Measurements from ENCODE around the gene RPS2.

The RPS2 gene

DNA sequence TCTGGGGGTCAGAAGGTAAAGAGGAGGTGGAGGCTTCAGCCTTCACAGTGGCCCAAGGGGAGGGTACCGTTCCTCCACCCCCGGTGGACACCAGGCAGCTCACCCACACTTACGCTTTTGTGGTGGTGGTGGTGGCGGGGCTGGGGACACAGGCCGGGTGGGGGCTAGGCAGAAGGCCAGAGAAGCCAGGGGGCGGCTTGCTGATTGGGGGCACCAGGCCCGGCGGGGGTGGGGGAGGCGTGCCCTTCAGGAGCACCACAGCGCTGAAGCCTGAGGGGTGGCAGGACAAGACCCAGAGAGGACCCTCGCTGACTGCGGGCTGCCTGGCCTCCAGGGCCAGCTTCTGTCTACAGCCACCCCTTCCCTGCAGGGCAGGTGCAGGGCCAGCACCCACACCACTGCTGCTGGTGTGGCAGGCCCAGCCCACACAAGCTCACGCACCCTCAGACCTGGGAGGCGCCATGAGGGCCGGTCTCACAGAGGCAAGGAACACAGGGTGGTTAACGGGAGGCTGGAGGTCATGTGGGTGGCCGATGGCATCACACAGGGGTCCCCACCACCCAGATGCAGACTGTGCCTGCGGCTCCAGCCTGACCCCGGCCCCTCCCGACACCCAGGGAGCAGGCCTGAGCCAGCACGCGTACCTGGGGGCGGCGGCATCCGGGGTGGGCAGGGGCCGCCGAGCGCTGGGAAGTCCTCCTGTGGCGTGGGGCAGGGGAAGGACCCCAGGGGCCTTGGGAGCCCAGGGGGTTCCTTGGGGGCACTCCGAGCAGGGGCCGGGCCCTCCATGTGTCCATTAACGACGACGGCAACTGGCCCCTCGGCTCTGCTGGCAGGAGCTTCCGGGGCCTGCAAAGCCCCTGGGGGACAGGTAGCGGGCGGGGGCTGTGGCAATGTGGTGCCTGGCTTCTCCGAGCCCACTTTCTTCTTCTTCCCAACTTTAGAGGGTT is 34.5 kb upstream of the RPS2 start:
- H3K4me3 ChIP-seq (replicated peaks; ENCODE audit: low read depth, low read length), result no peak overlapping the region
- DNase-seq (ENCODE audit: extremely low read depth, low read depth), result no peak
- TF ChIP-seq, protein P1, sequence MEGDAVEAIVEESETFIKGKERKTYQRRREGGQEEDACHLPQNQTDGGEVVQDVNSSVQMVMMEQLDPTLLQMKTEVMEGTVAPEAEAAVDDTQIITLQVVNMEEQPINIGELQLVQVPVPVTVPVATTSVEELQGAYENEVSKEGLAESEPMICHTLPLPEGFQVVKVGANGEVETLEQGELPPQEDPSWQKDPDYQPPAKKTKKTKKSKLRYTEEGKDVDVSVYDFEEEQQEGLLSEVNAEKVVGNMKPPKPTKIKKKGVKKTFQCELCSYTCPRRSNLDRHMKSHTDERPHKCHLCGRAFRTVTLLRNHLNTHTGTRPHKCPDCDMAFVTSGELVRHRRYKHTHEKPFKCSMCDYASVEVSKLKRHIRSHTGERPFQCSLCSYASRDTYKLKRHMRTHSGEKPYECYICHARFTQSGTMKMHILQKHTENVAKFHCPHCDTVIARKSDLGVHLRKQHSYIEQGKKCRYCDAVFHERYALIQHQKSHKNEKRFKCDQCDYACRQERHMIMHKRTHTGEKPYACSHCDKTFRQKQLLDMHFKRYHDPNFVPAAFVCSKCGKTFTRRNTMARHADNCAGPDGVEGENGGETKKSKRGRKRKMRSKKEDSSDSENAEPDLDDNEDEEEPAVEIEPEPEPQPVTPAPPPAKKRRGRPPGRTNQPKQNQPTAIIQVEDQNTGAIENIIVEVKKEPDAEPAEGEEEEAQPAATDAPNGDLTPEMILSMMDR (IDR thresholded peaks at IDR 0.05; ENCODE audit: low read depth, low read length, missing control alignments), result no peak

- H3K4me3 ChIP-seq (replicated peaks; ENCODE audit: low read depth, low read length), result no peak overlapping the region
- no peak for DNase-seq (ENCODE audit: extremely low read depth, low read depth)
- TF ChIP-seq, protein P1 (IDR thresholded peaks at IDR 0.05; ENCODE audit: low read depth, low read length, missing control alignments), result no peak
Observed at GRCh38 chr16:1998360-1998835, 33.8 kb upstream of the RPS2 start.

DNA sequence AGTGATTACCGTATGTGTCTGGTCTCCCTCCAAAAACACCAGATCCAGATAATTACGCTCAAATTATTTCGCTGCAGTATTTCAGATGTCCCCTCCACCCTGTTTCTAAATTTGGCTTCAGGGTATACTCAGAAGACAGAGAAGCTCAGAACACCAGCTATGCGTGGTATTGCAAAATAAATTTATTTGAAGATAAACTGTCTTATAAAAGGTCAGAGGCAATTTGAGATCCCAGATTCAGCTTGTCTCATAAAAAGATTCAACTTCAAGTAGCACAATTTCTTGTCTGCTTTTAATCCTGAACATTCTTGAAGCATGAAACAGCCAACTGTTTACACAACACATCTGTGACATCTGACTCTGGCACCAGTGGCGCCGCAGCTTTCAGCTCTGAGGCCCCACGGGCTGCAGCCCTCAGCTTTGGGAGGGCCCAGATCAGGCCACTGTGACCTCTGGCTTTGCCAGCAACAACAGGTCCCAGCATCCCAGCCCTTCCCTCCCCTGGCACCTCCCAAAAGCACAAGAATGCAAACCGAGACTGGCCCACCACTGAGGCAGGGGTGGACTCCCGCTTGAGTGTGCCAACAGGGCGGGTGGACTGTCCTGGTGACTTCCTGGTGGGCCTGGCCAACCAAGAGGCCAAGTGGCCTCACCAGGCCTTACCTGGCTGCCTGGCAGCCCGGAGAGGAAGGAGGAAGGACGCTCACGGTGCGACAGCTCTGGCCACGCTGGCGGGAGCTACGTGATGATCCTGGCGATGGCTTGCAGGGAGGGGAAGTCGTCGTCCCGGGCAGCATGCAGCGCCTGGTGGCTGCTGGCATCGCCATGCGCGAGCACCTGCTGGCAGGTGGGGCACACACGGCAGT is 33.1 kb upstream of the RPS2 start:
- TF ChIP-seq, protein P1 (IDR thresholded peaks at IDR 0.05; ENCODE audit: low read depth, low read length, missing control alignments), result no peak
- H3K4me3 ChIP-seq (replicated peaks; ENCODE audit: low read depth, low read length), result no peak overlapping the region
- no peak for DNase-seq (ENCODE audit: extremely low read depth, low read depth)

GRCh38 chr16:1993731-1994131 is 29.1 kb upstream of the RPS2 start:
- TF ChIP-seq, protein P1 (IDR thresholded peaks at IDR 0.05; ENCODE audit: low read depth, low read length, missing control alignments), result no peak
- DNase-seq (ENCODE audit: extremely low read depth, low read depth), result no peak
- no peak overlapping the region for H3K4me3 ChIP-seq (replicated peaks; ENCODE audit: low read depth, low read length)

- DNase-seq (ENCODE audit: extremely low read depth, low read depth), result no peak
- H3K4me3 ChIP-seq (replicated peaks; ENCODE audit: low read depth, low read length), result no peak overlapping the region
- TF ChIP-seq, protein P1 (IDR thresholded peaks at IDR 0.05; ENCODE audit: low read depth, low read length, missing control alignments), result no peak
Observed at GRCh38 chr16:1992704-1993317, 28.2 kb upstream of the RPS2 start.

DNA sequence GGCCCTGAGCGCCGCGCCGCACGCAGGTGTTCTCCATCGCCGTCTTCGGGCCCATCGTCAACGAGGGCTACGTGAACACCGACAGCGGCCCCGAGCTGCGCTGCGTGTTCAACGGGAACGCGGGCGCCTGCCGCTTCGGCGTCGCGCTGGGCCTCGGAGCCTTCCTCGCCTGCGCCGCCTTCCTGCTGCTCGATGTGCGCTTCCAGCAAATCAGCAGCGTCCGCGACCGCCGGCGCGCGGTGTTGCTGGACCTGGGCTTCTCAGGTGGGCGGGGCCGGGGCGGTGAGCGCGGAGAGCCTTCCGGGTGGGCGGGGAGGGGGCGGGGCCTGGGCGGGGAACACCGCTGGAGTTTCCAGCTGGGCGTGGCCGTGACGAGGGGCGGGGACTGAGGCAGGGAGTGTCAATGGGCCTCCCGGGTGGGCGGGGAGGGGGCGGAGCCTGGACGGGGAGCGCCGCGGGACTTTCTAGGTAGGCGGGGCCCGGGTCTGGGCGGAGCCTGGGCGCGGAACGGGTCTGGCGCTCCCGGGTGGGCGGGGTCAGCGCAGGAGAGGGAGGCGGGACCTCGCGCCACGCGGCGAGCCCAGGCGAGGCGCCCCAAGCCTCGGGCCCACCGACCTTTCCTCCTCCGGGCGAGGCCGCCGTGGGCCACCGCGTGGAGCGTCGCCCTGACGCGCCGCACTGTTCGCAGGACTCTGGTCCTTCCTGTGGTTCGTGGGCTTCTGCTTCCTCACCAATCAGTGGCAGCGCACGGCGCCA is 27.5 kb upstream of the RPS2 start:
- TF ChIP-seq, protein P1 (IDR thresholded peaks at IDR 0.05; ENCODE audit: low read depth, low read length, missing control alignments), result no peak
- no peak for DNase-seq (ENCODE audit: extremely low read depth, low read depth)
- no peak overlapping the region for H3K4me3 ChIP-seq (replicated peaks; ENCODE audit: low read depth, low read length)
